Astrocyte of the hippocampus (primary cell): ENCODE results near the gene CD300LD.
"Not testable (repeated sequence)": the region's sequence is repeated elsewhere in the genome, so short reads cannot be mapped to it uniquely, and the experiment has no call there.

Source experiments
- DNase-seq: peaks from one replicate; pipeline ENCODE4 v3.0.0; 2011; ENCODE audit warnings: low read depth, low spot score

Gene CD300LD

DNA sequence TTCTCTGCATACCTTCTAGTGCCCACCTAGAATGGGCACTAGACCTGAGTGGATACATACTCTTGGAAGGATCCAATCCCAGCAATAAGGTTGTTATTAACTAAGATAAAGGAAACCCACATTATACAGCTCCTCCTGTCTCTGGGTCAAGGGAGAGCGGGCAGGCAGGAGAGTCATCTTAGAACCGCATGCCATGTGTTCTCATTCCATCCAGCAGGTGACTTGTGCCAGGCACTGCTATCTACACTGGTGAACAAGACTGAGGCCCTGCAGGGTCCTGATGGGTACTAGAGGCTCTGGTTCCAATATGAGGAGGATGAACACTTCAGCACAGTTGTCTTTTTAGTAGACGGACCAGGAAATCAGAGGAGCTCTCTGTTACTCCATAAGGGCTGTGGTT lies 18.9 kb downstream of the CD300LD start:
- DNase-seq, result no peak

DNA sequence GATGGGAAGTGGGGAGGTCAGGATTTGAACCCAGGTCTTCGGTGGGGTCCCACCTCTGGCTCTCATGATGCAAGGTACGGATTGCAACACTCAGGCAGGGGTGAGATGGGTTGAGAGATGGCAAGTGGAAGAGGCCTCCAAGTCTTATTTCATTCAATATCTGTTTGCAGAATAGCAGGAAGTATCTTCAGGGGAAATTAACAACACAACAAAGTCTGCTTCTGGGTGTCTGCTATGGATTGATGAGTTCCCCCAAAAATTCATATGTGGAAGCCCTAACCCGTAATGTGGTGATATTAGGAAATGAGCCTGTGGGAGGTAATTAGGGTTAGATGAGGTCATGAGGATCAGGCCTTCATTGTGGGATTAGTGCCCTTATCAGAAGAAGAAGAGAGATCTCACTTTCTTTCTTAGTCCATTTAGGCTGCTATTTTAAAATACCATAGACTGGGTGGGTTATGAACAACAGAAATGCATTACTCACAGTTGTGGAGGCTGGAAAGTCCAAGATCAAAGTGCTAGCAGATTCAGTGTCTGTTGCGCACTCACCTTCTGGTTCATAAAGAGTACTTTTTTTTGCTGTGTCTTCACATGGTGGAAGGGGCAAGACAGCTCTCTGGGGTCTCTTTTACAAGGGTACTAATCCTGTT lies 20.3 kb downstream of the CD300LD start:
- no peak for DNase-seq

DNA sequence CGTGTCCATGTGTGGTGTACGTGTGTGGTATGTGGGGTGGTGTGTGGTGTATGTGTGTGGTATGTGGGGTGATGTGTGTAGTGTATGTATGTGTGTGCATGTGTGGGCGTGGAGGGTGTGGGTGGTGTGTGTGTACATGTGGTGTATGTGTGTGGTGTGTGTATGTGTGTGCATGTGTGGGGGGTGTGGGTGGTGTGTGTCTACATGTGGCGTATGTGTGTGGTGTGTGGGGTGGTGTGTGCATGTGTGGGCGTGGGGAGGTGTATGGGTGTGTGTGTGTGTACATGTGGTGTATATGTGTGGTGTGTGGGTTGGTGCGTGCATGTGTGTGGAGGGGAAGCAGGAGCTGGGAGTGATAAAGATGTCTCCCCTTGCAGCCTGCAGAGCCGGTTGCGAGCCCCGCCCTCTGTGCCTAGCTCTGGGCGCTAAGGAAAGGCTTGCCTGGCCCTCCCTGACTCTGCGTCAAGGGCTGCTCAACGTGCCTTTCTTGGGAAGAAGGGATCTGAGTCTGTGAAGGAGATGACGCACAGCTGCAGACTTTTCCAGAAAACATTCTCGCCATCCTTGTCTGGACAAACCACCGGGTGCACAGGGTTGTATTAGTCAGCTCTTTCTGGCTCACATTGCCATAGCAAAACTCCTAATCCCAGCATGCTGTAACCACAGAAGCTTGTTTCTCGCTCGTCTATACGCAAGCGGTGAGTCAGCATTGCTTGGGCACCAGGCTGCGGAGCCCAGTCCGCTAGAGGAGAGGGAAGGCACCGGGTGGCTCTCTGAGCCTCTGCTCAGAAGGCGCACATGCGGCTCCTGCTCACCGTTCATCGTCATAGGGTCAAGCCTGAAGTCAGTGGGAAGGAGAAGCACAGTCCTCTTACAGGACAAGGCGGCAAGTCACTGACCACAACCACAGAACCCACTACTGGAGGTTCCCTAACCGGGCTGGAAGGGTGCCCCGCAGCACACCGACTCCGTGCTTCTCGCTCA lies 22.8 kb downstream of the CD300LD start:
- DNase-seq, result peak; percentile 97

GRCh38 chr17:74568106-74568873 lies 23.8 kb downstream of the CD300LD start:
- peak; percentile 38 for DNase-seq

DNA sequence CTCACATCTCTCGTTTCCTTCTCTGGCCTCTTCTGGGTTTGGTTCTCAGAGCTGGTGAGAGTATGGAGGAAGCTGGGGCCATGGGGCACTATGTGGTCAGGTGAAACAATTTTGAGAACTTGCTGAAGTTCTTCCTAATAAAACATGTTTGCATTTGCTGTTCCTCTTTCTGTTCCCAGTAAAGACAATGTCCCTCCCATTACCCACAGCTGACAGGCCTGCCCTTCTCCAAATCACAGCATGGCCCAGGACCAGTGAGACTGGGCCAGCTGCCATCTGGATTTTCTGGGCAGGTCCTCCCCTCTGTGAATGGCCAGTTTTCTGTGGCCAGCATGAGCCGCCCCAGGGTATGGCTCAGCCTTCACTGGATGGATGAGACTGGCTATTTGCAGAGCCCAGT lies 24.7 kb downstream of the CD300LD start, which contains the start of gene CD300H:
Gene CD300H (minus strand): TSS at position 113 of the 400 bp plus-strand sequence.
- DNase-seq, result no peak

DNA sequence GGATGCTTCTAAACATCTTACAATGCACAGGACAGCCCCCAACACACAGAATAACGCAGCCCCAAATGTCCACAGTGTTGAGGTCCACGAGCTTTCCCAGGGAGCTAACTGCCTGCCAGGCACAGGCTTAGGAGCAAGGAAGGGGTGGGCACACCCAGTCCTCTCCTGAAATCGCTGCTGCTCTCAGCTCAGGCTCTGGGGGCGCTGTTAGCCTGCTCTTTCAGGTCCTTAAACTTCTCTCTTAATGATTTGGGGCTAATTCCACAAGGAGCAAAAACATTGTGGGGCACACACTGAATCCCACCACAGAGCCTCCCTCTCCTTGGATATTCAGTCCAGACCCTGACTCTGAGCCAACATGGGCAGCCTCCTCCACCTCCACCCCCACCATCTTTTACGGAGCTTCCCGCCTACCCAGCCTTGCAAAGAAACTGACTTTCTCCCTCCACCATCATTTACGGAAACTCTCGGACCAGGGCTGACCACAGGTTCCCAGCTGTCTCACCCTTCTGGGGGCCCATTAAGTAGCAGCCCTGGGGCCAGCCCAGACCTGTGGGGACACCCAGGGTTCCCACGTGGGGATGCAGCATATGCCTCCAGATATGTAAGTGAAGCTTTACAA lies 25.8 kb downstream of the CD300LD start:
- peak; percentile 34 for DNase-seq

GRCh38 chr17:74565126-74565525 lies 27.0 kb downstream of the CD300LD start:
- DNase-seq, result no peak

- no peak for DNase-seq
These were observed 28.7 kb downstream of the CD300LD start for GRCh38 chr17:74563358-74563757.

DNA sequence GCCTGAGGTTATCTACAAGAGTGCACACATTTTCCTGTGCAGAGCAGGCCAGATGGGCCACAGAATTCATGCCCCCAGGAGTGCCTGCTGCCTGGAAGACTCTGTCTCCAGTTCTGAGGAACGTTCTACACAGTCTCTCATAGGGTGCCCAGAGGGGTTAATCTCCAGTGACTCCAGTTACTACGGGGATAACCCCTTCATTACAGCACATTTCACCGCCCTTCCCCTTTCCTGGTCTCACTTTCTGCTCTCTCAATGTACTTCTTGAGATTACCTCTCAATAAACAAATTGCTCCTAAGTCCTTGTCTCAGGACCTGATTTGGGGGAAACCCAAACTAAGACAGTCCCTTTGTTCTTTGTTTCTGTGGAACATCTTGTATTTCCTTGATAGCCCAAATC lies 30.5 kb downstream of the CD300LD start:
- DNase-seq, result no peak

DNA sequence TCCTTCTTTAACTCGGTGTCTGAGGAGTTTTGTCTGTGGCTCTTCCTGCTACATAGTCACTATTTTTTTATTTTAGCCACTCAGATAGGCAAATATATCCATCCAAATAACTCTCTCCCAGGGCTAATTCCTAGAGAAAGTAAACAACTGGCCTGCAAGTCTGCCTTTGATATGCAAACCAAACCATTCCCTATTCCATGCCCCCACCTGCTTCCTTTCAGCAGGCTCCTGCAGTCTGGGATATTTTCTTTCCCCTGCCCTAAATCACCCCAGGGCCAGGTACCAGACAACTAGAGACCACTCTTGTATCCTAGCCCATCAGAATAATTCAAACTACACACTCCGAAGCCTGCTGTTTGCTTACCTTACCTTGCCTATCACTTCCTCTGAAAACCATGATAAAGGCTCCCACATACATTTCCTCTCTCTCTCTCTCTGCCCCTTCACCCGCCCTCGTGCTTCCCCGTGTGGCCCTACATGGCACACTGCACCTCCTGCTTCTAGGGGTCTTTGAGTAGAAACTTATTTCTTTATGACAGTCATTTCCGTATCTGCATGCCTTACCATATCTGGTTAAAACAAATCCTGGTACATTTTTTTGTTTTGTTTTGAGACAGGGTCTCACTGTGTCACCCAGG lies 33.1 kb downstream of the CD300LD start:
- DNase-seq, result no peak

- not testable (repeated sequence) for DNase-seq
These were observed 33.7 kb downstream of the CD300LD start for GRCh38 chr17:74558402-74558801.

DNA sequence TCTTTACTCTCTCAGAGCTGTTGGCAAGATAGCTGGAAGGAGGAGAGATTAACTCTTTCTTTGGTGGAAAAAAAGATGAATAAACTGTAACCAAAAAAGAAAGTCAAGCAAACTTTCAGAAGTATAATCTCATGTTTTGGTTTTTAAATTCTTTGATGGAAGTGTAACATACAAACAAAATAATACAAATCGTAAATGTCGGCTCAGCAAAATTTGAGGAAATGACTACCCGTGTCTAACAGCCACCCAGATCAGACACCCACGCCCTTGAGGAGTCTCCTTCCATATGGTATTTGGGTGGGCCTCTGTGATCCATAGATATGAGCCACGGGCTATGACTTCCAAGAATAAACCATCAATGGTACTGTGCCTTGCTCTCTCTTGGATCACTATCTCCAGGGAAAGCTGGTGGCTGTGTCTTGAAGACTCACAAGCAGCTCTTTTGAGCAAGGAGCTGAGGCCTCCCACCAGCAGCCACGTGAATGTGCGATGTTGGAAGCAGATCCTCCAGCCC lies 36.6 kb downstream of the CD300LD start:
- DNase-seq, result no peak

GRCh38 chr17:74554909-74555308 lies 37.2 kb downstream of the CD300LD start:
- DNase-seq, result no peak

GRCh38 chr17:74552037-74552436 lies 40.0 kb downstream of the CD300LD start:
- DNase-seq, result no peak

DNA sequence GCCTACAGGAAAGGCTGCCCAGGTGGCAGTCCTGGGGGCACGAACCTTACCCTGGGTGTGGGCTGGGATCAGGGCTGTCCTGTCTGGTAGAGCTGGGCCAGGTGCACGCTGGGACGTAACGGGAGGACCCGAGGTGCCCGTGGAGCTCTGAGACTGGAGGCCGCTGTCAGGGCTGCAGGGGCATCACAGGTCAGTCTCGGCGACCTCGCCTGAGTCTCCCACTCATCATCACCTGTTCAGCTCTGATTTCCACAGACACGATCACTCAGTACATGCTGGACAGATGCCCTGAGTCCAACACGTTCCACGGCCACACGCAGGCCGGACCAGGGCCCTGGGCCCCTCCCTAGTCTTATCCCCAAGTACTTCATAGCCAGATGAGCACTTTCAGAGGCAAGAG lies 41.5 kb downstream of the CD300LD start:
- DNase-seq, result no peak

DNA sequence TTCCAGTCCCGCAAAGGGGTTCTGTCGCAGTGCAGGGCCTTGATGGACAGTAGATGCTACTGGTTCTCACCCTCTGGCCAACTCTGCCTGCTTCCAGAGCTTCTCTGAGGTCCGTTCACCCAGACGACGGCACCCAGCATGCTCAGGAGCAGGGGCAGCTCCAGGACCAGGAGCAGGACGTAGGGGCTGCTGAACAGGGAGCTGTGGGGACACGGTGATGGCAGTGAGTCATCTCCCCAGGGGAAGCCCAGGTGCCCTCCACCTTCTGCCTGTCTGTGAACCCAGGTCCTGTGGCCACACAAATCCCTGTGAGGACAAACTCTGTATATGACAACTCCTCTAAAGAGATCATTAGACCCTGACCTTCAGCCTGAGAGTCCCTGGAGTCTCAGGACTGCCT lies 42.7 kb downstream of the CD300LD start:
- DNase-seq, result no peak

DNA sequence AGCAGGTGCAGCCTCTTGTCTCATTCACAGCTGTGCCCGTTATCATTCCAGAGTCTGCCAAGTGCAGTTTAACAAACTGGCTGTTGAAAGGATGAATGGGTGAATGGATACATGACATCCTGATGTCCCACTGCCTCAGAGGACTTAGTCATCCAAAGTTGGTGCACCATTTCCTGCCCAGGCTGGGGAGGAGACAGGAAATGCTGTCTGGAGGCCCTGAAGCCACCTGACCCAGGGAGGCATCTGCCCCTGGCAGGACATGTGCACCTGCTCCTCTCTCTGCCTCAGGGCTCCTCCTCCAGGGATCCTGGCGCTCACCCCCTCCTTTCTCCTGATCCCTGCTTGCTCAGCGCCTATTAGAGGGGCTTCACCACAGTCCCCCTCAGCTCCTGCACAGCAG lies 44.3 kb downstream of the CD300LD start:
- DNase-seq, result no peak

- DNase-seq, result no peak
These were observed 44.8 kb downstream of the CD300LD start for GRCh38 chr17:74547264-74547663.

DNA sequence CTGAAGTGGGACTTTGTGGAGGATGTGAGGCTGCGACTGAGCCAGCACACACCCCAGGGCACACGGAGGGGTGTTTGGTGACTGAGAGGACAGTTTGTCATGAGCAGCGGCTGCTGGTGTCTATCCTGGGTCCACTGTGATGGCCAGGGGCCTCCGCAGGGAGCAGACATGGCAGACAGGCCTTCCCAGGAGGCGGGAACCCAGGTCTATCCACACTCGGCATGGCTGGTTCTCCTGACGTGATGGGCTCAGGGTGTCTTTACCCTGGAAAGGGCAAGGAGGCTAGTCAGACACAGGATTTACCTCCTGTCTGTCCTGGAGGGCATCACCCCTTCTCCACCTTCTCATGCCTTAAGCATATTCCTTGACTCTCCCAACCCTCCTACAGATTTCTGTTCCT lies 45.5 kb downstream of the CD300LD start:
- no peak for DNase-seq

DNA sequence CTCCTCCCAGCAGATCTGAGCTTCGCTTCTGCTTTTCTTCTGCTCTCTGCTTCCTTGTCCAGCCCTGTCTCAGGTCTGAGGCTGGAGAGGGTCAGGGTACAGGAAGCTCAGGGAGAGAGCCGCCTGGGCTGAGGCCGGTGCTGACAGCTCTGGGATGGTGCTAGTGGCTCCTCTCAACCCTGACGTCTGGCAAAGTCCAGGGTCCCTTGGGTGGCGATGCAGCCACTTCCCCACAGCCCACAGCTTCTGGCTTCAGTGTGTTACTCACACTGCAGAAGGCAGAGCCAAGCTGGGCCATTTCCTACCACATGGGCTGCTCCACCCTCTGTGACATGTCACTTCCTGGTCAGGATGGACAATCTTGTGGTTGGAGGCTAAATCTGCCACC lies 46.2 kb downstream of the CD300LD start, which contains the start of gene CD300C:
Gene CD300C (minus strand): TSS at position 273 of the 388 bp plus-strand sequence. CDS start 333 bp downstream, outside the sequence.
- DNase-seq, result no peak
